Cardiac muscle cell (in vitro differentiated cells and primary cell): Measurements from ENCODE around the gene RSBN1L. TPM values are rescaled to one million over a fixed set of nuclear protein-coding genes. Genes with fewer than 3 reads are reported as not detected.

Source experiments
- DNase-seq, 2 donors: peaks; one replicate each; pipeline versions ENCODE4 v3.0.0 to v3.0.0-alpha.2; 2010 to 2017; ENCODE audit warnings: low read depth in 1 of 2, low spot score in 1 of 2
- H3K27ac ChIP-seq: fragments of 200-600 bp; sonication (generic); 2 replicates; pipeline ENCODE4 v1.5.1; 2016
- H3K27me3 ChIP-seq: fragments of 200-600 bp; sonication (generic); 2 replicates; pipeline ENCODE4 v1.6.0; 2016; ENCODE audit warnings: control low read depth
- H3K36me3 ChIP-seq: fragments of 200-600 bp; sonication (generic); 2 replicates; pipeline ENCODE4 v1.5.1; 2016; ENCODE audit warnings: control low read depth
- H3K4me1 ChIP-seq: fragments of 200-600 bp; sonication (generic); 2 replicates; pipeline ENCODE4 v1.8.1; 2017; ENCODE audit warnings: low read depth, mild to moderate bottlenecking, mixed run types
- H3K4me3 ChIP-seq: fragments of 200-600 bp; sonication (generic); 2 replicates; pipeline ENCODE4 v1.5.1; 2016; ENCODE audit warnings: mild to moderate bottlenecking
- H3K9me3 ChIP-seq: fragments of 200-600 bp; sonication (generic); 2 replicates; pipeline ENCODE4 v1.5.1; 2017; ENCODE audit warnings: low read depth, mild to moderate bottlenecking, control low read depth
- CTCF ChIP-seq: IDR thresholded peaks from 2 replicates; pipeline ENCODE4 v1.5.1; 2012; ENCODE audit warnings: low read depth, mild to moderate bottlenecking, low read length
- polyA plus RNA-seq: library from polyadenylated mRNA; unstranded; fragments of >200 nt; fragmentation: Nextera tagmentation; extraction: Ambion mirVana; gene quantifications from 2 replicates; pipeline ENCODE4 v1.2.1, GENCODE V29; 2016
- total RNA-seq: library from RNA; depleted of rRNA; stranded (reverse); fragments of >200 nt; gene quantifications from 2 replicates; pipeline ENCODE4 v1.2.3, GENCODE V29; 2016

The RSBN1L gene
- total and polyA plus RNA-seq, 2 experiments from 2014 or later, result 6.6 to 13.6 TPM

- no peaks in the 10 kb centered on the region for H3K27me3 ChIP-seq
- peaks cover 10% of the 10 kb centered on the region for H3K4me1 ChIP-seq
- H3K4me3 ChIP-seq, result no peak overlapping the region
- peak overlapping the region; percentile 39 for H3K27ac ChIP-seq
- no peaks in the 10 kb centered on the region for H3K9me3 ChIP-seq
- no peak for DNase-seq
- no peaks in the 10 kb centered on the region for H3K36me3 ChIP-seq
- TF ChIP-seq CTCF, result no peak
Observed at GRCh38 chr7:77690289-77690688, 6.0 kb upstream of the RSBN1L start.

GRCh38 chr7:77691892-77692491 lies 4.3 kb upstream of the RSBN1L start:
- Histone ChIP-seq H3K9me3 (no peaks in the 10 kb centered on the region), H3K27me3 (no peaks in the 10 kb centered on the region), H3K36me3 (no peaks in the 10 kb centered on the region), H3K4me3 (no peak overlapping the region), H3K27ac (no peak overlapping the region), H3K4me1 (peaks cover 5% of the 10 kb centered on the region)
- no peak for TF ChIP-seq CTCF
- DNase-seq, result no peak

- Histone ChIP-seq H3K27ac (peak overlapping the region; percentile 46), H3K36me3 (no peaks in the 10 kb centered on the region), H3K4me3 (peak overlapping the region; percentile 83)
Observed at GRCh38 chr7:77693830-77694583, 2.3 kb upstream of the RSBN1L start.

GRCh38 chr7:77696643-77697534 lies 630 bp downstream of the RSBN1L start:
- no peaks in the 10 kb centered on the region for H3K36me3 ChIP-seq
- no peaks in the 10 kb centered on the region for H3K9me3 ChIP-seq
- H3K27me3 ChIP-seq, result no peaks in the 10 kb centered on the region
- no peak for TF ChIP-seq CTCF
- peak; percentile 60 to 82 for DNase-seq
- peak overlapping the region; percentile 96 for H3K27ac ChIP-seq
- H3K4me1 ChIP-seq, result peaks cover 13% of the 10 kb centered on the region
- H3K4me3 ChIP-seq, result peak overlapping the region; percentile 83

More at GRCh38 chr7:77693830-77694583, 2.3 kb upstream of the RSBN1L start:
- Histone ChIP-seq H3K9me3 (no peaks in the 10 kb centered on the region), H3K27me3 (no peaks in the 10 kb centered on the region), H3K4me1 (peaks cover 11% of the 10 kb centered on the region)
- TF ChIP-seq CTCF, result no peak
- DNase-seq, result no peak

- TF ChIP-seq CTCF, result no peak
- peak overlapping the region; percentile 96 for H3K27ac ChIP-seq
- H3K4me3 ChIP-seq, result peak overlapping the region; percentile 83
- H3K27me3 ChIP-seq, result no peaks in the 10 kb centered on the region
- H3K9me3 ChIP-seq, result no peaks in the 10 kb centered on the region
- DNase-seq, result peak in 1 of 2 donors; percentile 56
- H3K36me3 ChIP-seq, result no peaks in the 10 kb centered on the region
- peaks cover 13% of the 10 kb centered on the region for H3K4me1 ChIP-seq
Observed at GRCh38 chr7:77697535-77697831, 1.2 kb downstream of the RSBN1L start.
